HG03060 (cell line): ENCODE data around the gene CD8B2.
"Not testable (repeated sequence)": the region's sequence is repeated elsewhere in the genome, so short reads cannot be mapped to it uniquely, and the experiment has no call there.

Experiments
- ATAC-seq: cut with Tn5 transposase; IDR thresholded peaks from one replicate; pipeline ENCODE4 v1.9.1; 2021; ENCODE audit warnings: low read depth, moderate number of reproducible peaks; ENCODE audit not compliant: unreplicated experiment

CD8B2 gene

DNA sequence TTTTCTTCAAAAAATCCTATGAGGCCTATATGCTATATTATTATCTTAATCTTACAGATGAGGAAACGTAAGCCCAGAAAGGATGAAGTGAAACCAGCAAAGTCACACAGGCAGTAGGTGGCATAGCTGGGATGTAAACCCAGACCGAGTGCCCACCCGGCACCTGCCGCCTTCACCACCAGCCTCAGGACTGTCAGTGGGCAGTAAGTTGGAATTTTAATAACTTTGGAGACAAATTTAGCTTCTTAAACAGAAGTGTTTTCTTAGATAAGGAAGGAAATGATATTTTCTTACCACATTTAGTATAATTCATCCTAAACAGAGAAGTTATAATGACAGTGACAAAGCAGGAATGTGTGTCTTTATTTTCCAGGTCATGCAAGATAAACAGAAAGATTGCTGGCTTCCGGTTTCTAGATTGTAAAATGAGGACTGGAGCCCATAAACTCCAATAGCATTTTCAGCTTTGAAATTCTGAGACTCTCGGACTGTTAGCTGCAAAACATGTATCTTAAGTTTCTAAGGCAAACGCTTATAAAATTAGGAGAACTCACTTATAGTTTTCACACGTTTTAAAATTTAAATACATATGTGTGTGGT lies 59.3 kb downstream of the CD8B2 start:
- no peak for ATAC-seq

GRCh38 chr2:106547164-106547903 lies 60.2 kb downstream of the CD8B2 start:
- ATAC-seq, result no peak

DNA sequence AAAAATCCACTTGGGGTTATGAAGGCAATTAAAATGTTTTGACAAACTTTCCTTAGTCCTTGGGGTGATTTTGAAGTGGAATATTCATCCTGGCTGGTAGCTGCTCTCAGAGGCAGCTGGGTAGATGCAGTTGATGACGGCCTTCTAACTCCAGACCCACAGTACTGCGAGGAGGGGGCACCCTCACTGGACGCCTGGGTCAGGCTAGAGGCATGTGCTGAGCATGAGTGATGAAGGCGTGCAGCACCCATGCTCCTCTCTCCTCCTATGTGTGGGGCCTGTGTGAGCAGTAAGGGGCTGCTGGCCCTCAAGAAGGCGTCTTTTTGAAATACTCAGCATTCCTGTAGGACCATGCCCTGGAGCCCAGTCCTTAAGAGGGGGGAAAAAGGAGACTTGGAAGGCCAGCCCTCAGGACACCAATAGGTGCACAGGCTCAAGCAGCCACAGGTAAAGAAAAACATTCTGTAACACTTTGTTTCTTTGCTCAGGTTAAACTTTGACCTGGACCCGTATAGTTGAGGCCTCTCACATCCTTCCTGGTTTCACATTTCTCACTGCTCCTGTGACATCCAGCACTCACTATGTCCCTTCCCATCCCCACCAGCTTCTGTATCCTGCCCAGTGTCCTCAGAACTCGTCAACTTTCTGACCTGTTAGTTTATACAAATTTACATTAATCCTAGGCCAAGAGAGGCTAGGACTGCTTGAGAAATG lies 64.4 kb downstream of the CD8B2 start:
- no peak for ATAC-seq

DNA sequence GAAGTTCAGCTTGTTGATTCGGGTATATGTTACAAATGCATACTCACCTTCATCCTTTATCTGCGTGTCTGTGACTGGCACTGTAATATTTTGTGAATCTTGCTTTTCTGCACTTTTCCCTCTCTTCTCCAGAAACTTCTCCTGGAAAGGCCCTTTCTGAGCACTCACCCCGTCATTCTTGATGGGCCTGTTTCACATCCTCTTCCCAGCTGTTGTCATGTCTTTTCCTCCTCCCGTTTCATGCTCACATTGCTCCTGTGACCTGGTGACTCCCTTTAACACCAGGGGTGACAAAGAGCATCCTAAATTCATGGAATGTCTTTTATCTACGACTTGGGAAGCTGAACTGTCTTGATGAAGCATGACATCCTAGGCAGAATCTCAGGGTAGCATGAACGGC lies 65.8 kb downstream of the CD8B2 start:
- no peak for ATAC-seq

DNA sequence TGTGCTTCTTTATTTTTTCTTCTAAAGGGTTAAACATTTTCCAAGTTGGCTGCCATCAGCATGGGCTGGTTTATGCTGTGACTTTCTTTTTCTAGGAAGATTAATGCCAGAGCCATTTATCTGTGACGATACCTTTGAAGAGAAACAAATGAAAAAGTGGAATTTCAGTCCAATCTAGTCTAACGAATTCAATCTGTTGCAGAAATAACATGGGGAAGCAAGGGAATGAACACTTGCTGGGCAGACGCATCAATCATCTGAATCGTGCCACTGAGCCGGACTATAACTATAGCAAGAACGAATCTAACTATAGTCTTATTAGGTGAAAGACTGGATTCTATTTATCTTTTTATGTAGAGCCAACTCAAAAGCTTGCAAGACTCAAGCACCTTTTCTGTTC lies 66.2 kb downstream of the CD8B2 start:
- ATAC-seq, result no peak

GRCh38 chr2:106554411-106554810 lies 67.2 kb downstream of the CD8B2 start:
- ATAC-seq, result no peak

DNA sequence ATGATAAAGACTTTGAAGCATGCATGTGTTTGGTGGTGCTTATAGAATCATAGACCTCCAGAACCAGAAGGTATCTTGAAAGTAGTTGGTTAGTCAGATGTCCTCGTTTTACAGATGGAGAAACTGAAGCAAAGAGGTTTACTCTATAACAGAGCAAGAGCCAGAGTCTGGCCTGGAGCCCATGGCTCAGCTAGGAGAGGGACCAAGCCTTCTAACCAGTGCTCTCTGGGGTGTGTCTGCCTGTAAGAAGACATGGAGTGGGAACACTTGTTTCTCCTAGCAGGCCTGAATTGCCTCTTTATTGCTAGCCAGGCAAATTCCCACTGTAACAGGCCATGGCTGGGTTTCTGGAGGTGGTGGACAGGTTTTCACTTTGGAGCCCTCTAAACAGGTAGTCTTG lies 67.9 kb downstream of the CD8B2 start:
- ATAC-seq, result no peak

DNA sequence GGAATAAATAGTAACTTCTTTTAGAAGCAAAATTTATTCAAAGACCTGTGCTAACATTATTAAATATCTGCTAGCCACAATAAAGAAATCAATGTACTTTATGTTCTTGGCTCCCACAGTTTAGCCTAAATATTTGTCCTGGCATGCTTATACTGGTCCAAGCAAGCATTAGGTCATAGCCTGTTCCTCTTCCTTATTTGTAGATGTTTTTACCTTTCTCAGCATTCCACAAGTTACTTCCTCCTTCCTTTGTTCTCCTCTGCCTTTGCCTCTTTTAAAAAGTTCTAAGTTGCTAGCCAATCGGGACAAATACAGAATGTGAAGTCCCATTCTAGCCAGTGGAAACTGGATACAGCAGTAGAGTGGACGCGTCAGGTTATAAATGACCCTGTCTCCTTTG lies 72.6 kb downstream of the CD8B2 start:
- ATAC-seq, result not testable (repeated sequence)

DNA sequence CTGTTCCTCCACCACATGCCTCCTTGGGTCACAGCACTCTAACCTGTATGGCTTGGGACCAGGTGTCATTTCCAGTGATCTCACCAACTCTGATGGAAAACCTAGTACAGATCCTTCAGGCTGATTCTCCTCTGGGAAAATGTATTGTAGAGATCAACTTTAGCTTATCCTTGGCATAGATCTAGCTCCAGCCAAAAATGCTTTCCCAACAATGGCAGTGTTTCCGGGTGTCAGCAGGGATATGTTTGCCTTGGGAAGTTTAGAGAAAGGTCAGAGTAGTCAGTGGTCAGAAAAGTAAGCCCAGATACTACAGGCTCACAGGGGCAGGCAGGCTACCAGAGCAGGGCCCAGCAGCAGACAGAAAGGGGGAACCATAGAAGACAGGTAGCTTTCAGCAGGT lies 73.6 kb downstream of the CD8B2 start:
- no peak for ATAC-seq

GRCh38 chr2:106561356-106561755 lies 74.2 kb downstream of the CD8B2 start:
- ATAC-seq, result no peak

GRCh38 chr2:106561803-106562202 lies 74.6 kb downstream of the CD8B2 start:
- ATAC-seq, result no peak

GRCh38 chr2:106562268-106563186 lies 75.4 kb downstream of the CD8B2 start:
- no peak for ATAC-seq

- no peak for ATAC-seq
These were observed 76.0 kb downstream of the CD8B2 start for GRCh38 chr2:106563195-106563594.

GRCh38 chr2:106565599-106565998 lies 78.4 kb downstream of the CD8B2 start:
- no peak for ATAC-seq

DNA sequence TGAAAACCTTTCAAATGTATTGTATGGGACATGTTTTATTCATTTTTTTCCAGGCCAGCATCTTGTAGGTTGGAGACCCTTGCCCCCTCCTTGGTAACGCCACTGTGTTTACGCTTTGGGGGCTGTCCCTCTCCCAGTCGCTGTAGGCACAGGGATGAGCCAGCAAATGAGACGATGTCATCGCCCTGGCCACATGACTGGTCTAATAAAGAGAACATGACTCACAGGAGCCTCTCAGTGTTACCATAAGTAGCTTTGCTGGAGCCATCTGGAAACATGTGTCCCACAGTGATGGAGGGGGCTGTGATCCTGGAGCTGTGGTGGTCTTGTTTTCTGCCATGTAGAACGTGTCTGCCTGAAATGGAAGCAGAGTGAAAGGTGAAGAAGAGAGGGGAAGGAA lies 78.9 kb downstream of the CD8B2 start:
- no peak for ATAC-seq

DNA sequence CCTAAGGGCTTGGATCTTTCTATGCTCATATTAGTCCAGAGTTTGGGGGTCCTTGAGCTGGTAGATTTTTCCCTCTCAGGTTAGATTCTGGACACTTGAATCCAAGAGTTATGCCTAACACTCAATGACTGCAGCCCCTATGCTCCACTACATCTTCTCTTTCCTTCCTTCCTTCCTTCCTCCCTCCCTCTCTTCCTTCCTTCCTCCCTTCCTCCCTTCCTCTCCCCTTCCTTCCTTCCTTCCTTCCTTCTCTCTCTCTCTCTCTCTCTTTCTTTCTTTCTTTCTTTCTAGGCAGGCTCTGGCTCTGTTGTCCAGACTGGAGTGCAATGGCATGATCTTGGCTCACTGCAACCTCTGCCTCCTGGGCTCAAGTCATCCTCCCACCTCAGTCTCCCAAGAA lies 79.3 kb downstream of the CD8B2 start:
- ATAC-seq, result not testable (repeated sequence)

GRCh38 chr2:106570316-106570715 lies 83.2 kb downstream of the CD8B2 start:
- ATAC-seq, result no peak
